ENCODE data around the gene BAG5. TPM values are rescaled to one million over a fixed set of nuclear protein-coding genes. Genes with fewer than 3 reads are reported as not detected.
A peak's percentile ranks its signal among the peaks of the same experiment; 100 is the strongest.

The BAG5 gene
- total and polyA plus RNA-seq, 7 donors, result 13.2 to 27.1 (median 18.6) TPM

- TF ChIP-seq, protein P1, sequence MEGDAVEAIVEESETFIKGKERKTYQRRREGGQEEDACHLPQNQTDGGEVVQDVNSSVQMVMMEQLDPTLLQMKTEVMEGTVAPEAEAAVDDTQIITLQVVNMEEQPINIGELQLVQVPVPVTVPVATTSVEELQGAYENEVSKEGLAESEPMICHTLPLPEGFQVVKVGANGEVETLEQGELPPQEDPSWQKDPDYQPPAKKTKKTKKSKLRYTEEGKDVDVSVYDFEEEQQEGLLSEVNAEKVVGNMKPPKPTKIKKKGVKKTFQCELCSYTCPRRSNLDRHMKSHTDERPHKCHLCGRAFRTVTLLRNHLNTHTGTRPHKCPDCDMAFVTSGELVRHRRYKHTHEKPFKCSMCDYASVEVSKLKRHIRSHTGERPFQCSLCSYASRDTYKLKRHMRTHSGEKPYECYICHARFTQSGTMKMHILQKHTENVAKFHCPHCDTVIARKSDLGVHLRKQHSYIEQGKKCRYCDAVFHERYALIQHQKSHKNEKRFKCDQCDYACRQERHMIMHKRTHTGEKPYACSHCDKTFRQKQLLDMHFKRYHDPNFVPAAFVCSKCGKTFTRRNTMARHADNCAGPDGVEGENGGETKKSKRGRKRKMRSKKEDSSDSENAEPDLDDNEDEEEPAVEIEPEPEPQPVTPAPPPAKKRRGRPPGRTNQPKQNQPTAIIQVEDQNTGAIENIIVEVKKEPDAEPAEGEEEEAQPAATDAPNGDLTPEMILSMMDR (IDR thresholded peaks at IDR 0.05), result no peak
- no peak for TF ChIP-seq EP300 (IDR thresholded peaks at IDR 0.05)
- TF ChIP-seq POLR2AphosphoS5 (IDR thresholded peaks at IDR 0.05), result no peak
- TF ChIP-seq POLR2A (IDR thresholded peaks at IDR 0.05), result no peak
- H3K4me1 ChIP-seq, result peaks cover 0 to 21% (median 19%) of the 10 kb centered on the region in 4 donors
- WGBS, 2 donors, result 93 to 95% methylated on average over 26 of the region's 26 CpGs
- intact Hi-C loops (cut with DNase I), result no loop called here
- H3K27ac ChIP-seq, result no peak overlapping the region
- DNase-seq, result peak; percentile 50
- no peaks in the 10 kb centered on the region for H3K9me3 ChIP-seq
- H3K4me3 ChIP-seq, result no peak overlapping the region
- no peaks in the 10 kb centered on the region for H3K27me3 ChIP-seq
- H3K36me3 ChIP-seq, result peaks cover 0 to 39% (median 4%) of the 10 kb centered on the region in 4 donors
Observed at GRCh38 chr14:103510724-103511693, 51.4 kb downstream of the BAG5 start.

GRCh38 chr14:103509864-103510723, 52.4 kb downstream of the BAG5 start:
- no peaks in the 10 kb centered on the region for H3K9me3 ChIP-seq
- H3K36me3 ChIP-seq, result peaks cover 0 to 48% (median 7%) of the 10 kb centered on the region in 4 donors
- intact Hi-C loops (cut with DNase I), result no loop called here
- H3K4me3 ChIP-seq, result no peak overlapping the region
- no peaks in the 10 kb centered on the region for H3K27me3 ChIP-seq
- TF ChIP-seq POLR2AphosphoS5 (IDR thresholded peaks at IDR 0.05) (no peak), EP300 (IDR thresholded peaks at IDR 0.05) (no peak), POLR2A (IDR thresholded peaks at IDR 0.05) (no peak)
- TF ChIP-seq, protein P1 (IDR thresholded peaks at IDR 0.05), result no peak
- H3K27ac ChIP-seq, result no peak overlapping the region
- H3K4me1 ChIP-seq, result peaks cover 0 to 21% (median 19%) of the 10 kb centered on the region in 4 donors
- DNase-seq, result peak; percentile 45
- WGBS, 2 donors, result 90 to 93% methylated on average over 11 of the region's 11 CpGs

DNA sequence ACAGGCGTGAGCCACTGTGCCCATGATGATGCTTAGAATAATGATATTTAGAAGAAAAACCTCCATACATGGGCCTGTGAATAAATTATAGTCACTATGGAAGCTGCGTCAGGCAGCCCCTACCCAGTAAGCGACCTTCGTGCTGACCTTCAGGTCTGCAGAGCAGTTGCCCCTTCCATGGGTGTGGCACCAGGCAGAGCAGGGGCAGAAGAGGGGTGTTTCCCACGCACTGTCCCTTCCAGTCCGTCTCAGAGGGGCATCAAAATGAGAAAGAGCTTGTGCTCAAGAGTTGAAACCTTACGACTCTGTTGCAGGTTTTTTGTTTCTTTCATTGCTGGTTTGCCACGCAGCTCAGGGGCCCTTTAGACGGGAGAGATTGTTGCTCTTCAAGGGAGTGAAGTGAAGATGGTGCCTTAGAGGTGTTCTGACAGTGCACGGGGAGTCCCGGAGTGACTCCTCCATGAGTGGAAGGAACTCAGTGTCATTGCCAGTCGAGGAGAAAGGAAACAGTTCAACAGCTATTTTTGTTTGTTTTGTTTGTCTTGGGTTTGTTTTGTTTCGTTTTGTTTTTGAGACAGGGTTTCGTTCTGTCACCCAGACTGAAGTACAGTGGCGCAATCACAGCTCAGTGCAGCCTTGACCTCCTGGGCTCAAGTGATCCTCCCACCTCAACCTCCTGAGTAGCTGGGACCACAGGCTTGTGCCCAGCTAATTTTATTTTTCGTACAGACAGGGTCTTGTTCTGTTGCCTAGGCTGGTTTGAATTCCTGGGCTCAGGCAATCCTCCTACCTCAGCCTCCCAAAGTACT, 53.7 kb downstream of the BAG5 start:
- TF ChIP-seq POLR2AphosphoS5 (IDR thresholded peaks at IDR 0.05) (no peak), EP300 (IDR thresholded peaks at IDR 0.05) (no peak), POLR2A (IDR thresholded peaks at IDR 0.05) (no peak)
- TF ChIP-seq, protein P1 (IDR thresholded peaks at IDR 0.05), result no peak
- peaks cover 5 to 62% (median 19%) of the 10 kb centered on the region in 4 donors for H3K36me3 ChIP-seq
- intact Hi-C loops (cut with DNase I), result no loop called here
- H3K9me3 ChIP-seq, result no peaks in the 10 kb centered on the region
- H3K27me3 ChIP-seq, result no peaks in the 10 kb centered on the region
- peaks cover 0 to 16% (median 16%) of the 10 kb centered on the region in 4 donors for H3K4me1 ChIP-seq
- 87% methylated on average over 16 of the region's 16 CpGs for WGBS, 2 donors
- H3K27ac ChIP-seq, result no peak overlapping the region
- DNase-seq, result peak; percentile 39
- no peak overlapping the region for H3K4me3 ChIP-seq

DNA sequence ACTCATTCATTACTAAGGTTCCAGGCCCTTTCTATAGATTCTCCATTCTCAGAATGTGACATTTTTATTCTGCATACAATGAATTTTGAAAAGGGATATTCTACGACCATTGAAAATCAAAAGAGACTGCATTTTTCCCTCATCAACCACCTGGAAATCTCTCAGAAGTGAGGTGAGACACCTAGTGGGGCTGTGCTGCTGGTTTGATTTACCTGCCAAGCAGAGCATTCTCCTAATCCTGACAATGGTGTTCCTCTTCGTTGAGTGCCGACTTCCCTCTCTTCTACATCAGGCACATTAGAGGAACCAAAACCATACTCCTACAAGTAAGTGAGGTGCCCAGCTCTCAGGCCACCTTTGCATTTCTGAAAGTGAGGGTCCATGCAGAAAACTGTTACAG, 54.7 kb downstream of the BAG5 start:
- Histone ChIP-seq H3K36me3 (peaks cover 6 to 72% (median 28%) of the 10 kb centered on the region in 4 donors), H3K4me1 (peaks cover 0 to 6% (median 6%) of the 10 kb centered on the region in 4 donors), H3K27ac (no peak overlapping the region), H3K27me3 (no peaks in the 10 kb centered on the region), H3K4me3 (no peak overlapping the region), H3K9me3 (no peaks in the 10 kb centered on the region)
- intact Hi-C loops (cut with DNase I), result no loop called here
- TF ChIP-seq POLR2A (IDR thresholded peaks at IDR 0.05) (no peak), POLR2AphosphoS5 (IDR thresholded peaks at IDR 0.05) (no peak)
- peak; percentile 15 for DNase-seq
- 77 to 90% methylated on average over 3 of the region's 3 CpGs for WGBS, 2 donors

Small RNAs within 50 kb of the gene (small RNA-seq; reads per million reads assigned to genes)
- gene RNU4-68P (0 to 0.11 (median 0.07) reads per million in 3 donors), gene RNU7-160P (0 reads per million in 3 donors)

Other genes starting within 250 kb of the BAG5 start
- gene EIF5, start 228.4 kb downstream of the BAG5 start, total RNA-seq, result 100 to 1,000 TPM; 170 to 305 (median 215) TPM
- 100 to 1,000 TPM in 1 of 3 donors, 10 to 100 TPM in 2; 70.3 to 138 (median 87.2) TPM for gene EIF5, start 228.4 kb downstream of the BAG5 start, polyA plus RNA-seq
- gene MARK3, start 177.2 kb downstream of the BAG5 start, total RNA-seq, result 100 to 1,000 TPM in 2 of 4 donors, 10 to 100 TPM in 2; 66.7 to 104 (median 87.0) TPM
- 10 to 100 TPM; 21.6 to 41.8 (median 25.4) TPM for gene MARK3, start 177.2 kb downstream of the BAG5 start, polyA plus RNA-seq
- 1,000 to 10,000 TPM; 1,303 to 1,696 (median 1,494) TPM for gene CKB, start 39.8 kb downstream of the BAG5 start, total RNA-seq
- gene CKB, start 39.8 kb downstream of the BAG5 start, polyA plus RNA-seq, result 1,000 to 10,000 TPM in 2 of 3 donors, 100 to 1,000 TPM in 1; 905 to 2,176 (median 1,086) TPM
- 10 to 100 TPM; 20.2 to 27.2 (median 22.7) TPM for gene TRMT61A, start 33.5 kb downstream of the BAG5 start, total RNA-seq
- gene TRMT61A, start 33.5 kb downstream of the BAG5 start, polyA plus RNA-seq, result 10 to 100 TPM in 1 of 3 donors, 1 to 10 TPM in 2; 4.2 to 18.1 (median 8.4) TPM
- gene COA8, start 303 bp upstream of the BAG5 start, total RNA-seq, result 10 to 100 TPM; 35.7 to 39.0 (median 37.5) TPM
- gene COA8, start 303 bp upstream of the BAG5 start, polyA plus RNA-seq, result 10 to 100 TPM; 33.9 to 67.3 (median 65.7) TPM
- 100 to 1,000 TPM; 216 to 399 (median 277) TPM for gene KLC1, start 66.6 kb upstream of the BAG5 start, total RNA-seq
- 10 to 100 TPM; 25.0 to 81.2 (median 37.8) TPM for gene KLC1, start 66.6 kb upstream of the BAG5 start, polyA plus RNA-seq
- 1 to 10 TPM; 1.8 to 7.5 (median 2.0) TPM for gene XRCC3, start 152.8 kb upstream of the BAG5 start, total RNA-seq
- gene XRCC3, start 152.8 kb upstream of the BAG5 start, polyA plus RNA-seq, result 10 to 100 TPM in 1 of 3 donors, 1 to 10 TPM in 2; 3.6 to 15.7 (median 5.1) TPM
- gene ZFYVE21, start 153.2 kb upstream of the BAG5 start, total RNA-seq, result 100 to 1,000 TPM in 1 of 4 donors, 10 to 100 TPM in 3; 84.2 to 106 (median 89.4) TPM
- gene ZFYVE21, start 153.2 kb upstream of the BAG5 start, polyA plus RNA-seq, result 10 to 100 TPM; 41.7 to 90.1 (median 61.7) TPM

Measured in sigmoid colon (tissue), 7 donors.